ENCODE data around the gene DNLZ.
"Not testable (repeated sequence)": the region's sequence is repeated elsewhere in the genome, so short reads cannot be mapped to it uniquely, and the experiment has no call there.

DNA sequence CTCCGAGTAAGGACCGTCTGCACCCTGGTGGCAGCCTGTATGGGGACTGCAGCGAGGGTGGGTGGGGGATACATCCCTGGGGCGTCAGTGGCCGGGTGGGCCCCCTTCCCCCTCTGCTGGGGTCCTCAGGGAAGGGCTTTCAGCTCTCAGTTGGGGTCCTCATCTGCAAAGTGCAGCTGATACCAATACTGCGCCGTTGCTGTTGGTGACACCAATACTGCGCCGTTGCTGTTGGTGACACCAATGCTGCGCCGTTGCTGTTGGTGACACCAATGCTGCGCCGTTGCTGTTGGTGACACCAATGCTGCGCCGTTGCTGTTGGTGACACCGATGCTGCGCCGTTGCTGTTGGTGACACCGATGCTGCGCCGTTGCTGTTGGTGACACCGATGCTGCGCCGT lies 11.7 kb downstream of the DNLZ start:
- TF ChIP-seq, protein P1, sequence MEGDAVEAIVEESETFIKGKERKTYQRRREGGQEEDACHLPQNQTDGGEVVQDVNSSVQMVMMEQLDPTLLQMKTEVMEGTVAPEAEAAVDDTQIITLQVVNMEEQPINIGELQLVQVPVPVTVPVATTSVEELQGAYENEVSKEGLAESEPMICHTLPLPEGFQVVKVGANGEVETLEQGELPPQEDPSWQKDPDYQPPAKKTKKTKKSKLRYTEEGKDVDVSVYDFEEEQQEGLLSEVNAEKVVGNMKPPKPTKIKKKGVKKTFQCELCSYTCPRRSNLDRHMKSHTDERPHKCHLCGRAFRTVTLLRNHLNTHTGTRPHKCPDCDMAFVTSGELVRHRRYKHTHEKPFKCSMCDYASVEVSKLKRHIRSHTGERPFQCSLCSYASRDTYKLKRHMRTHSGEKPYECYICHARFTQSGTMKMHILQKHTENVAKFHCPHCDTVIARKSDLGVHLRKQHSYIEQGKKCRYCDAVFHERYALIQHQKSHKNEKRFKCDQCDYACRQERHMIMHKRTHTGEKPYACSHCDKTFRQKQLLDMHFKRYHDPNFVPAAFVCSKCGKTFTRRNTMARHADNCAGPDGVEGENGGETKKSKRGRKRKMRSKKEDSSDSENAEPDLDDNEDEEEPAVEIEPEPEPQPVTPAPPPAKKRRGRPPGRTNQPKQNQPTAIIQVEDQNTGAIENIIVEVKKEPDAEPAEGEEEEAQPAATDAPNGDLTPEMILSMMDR (IDR thresholded peaks at IDR 0.05) = not testable (repeated sequence)
- TF ChIP-seq POLR2A (IDR thresholded peaks at IDR 0.05) = not testable (repeated sequence)
